Neural progenitor cell (in vitro differentiated cells): ENCODE measurements around the gene IPCEF1.

Experiments used
- CTCF ChIP-seq: fragments of 200-600 bp; sonication (generic); IDR thresholded peaks from 2 replicates; pipeline ENCODE4 v1.5.1; 2017; ENCODE audit warnings: antibody characterized with exemption, mild to moderate bottlenecking
- EZH2 ChIP-seq: fragments of 200-600 bp; sonication (generic); IDR thresholded peaks from 2 replicates; pipeline ENCODE4 v1.6.1; 2017; ENCODE audit warnings: antibody characterized with exemption, mild to moderate bottlenecking, moderate library complexity

- no peak for TF ChIP-seq CTCF
- no peak for TF ChIP-seq EZH2
Observed at GRCh38 chr6:154289818-154290508, 66.6 kb downstream of the IPCEF1 start.
